RWPE2 (cell line): Measurements from ENCODE around the gene SOX12.

Source experiments
- ATAC-seq: fragments of 200-7000 bp; cut with Tn5 transposase; 3 replicates; pipeline ENCODE4 v1.9.1; 2021; ENCODE audit warnings: low read depth
- DNase-seq: peaks from one replicate; pipeline ENCODE4 v3.0.0-alpha.2; 2020; ENCODE audit warnings: low spot score
- H3K27ac ChIP-seq: fragments of 450-650 bp; 2 replicates; pipeline ENCODE4 v1.5.1; 2017; ENCODE audit warnings: mild to moderate bottlenecking; ENCODE audit not compliant: poor library complexity, severe bottlenecking
- H3K27me3 ChIP-seq: fragments of 250-450 bp; sonication (Bioruptor Pico); 2 replicates; pipeline ENCODE4 v1.5.1; 2021; ENCODE audit warnings: mild to moderate bottlenecking, moderate library complexity; ENCODE audit not compliant: insufficient read depth, poor library complexity, severe bottlenecking
- H3K36me3 ChIP-seq: fragments of 250-450 bp; sonication (Bioruptor Pico); 2 replicates; pipeline ENCODE4 v1.5.1; 2020; ENCODE audit warnings: low read depth, mild to moderate bottlenecking, moderate library complexity
- H3K4me1 ChIP-seq: fragments of 250-450 bp; sonication (Bioruptor Pico); 2 replicates; pipeline ENCODE4 v1.5.1; 2021; ENCODE audit warnings: mild to moderate bottlenecking, moderate library complexity; ENCODE audit not compliant: insufficient read depth, poor library complexity, severe bottlenecking
- H3K4me3 ChIP-seq: fragments of 250-450 bp; sonication (Bioruptor Pico); 2 replicates; pipeline ENCODE4 v1.5.1; 2021; ENCODE audit warnings: mild to moderate bottlenecking, moderate library complexity; ENCODE audit not compliant: severe bottlenecking
- H3K9me3 ChIP-seq: fragments of 250-450 bp; sonication (Bioruptor Pico); 2 replicates; pipeline ENCODE4 v1.5.1; 2021; ENCODE audit warnings: mild to moderate bottlenecking, moderate library complexity; ENCODE audit not compliant: severe bottlenecking
- TF ChIP-seq, protein P1 (sequence below): fragments of 450-650 bp; IDR thresholded peaks from one replicate; pipeline ENCODE4 v1.5.1; 2017; ENCODE audit warnings: mild to moderate bottlenecking, moderate library complexity; ENCODE audit not compliant: poor library complexity, severe bottlenecking

SOX12 gene

GRCh38 chr20:309306-309840 is 16.0 kb upstream of the SOX12 start:
- H3K27me3 ChIP-seq = no peaks in the 10 kb centered on the region
- no peak overlapping the region for H3K4me3 ChIP-seq
- ATAC-seq (no peak), DNase-seq (no peak)
- H3K4me1 ChIP-seq = peaks cover 27% of the 10 kb centered on the region
- no peaks in the 10 kb centered on the region for H3K9me3 ChIP-seq
- peak overlapping the region; percentile 72 for H3K27ac ChIP-seq
- H3K36me3 ChIP-seq = no peaks in the 10 kb centered on the region
- TF ChIP-seq, protein P1, sequence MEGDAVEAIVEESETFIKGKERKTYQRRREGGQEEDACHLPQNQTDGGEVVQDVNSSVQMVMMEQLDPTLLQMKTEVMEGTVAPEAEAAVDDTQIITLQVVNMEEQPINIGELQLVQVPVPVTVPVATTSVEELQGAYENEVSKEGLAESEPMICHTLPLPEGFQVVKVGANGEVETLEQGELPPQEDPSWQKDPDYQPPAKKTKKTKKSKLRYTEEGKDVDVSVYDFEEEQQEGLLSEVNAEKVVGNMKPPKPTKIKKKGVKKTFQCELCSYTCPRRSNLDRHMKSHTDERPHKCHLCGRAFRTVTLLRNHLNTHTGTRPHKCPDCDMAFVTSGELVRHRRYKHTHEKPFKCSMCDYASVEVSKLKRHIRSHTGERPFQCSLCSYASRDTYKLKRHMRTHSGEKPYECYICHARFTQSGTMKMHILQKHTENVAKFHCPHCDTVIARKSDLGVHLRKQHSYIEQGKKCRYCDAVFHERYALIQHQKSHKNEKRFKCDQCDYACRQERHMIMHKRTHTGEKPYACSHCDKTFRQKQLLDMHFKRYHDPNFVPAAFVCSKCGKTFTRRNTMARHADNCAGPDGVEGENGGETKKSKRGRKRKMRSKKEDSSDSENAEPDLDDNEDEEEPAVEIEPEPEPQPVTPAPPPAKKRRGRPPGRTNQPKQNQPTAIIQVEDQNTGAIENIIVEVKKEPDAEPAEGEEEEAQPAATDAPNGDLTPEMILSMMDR = no peak

GRCh38 chr20:309841-310644 is 15.3 kb upstream of the SOX12 start:
- ATAC-seq = peak; percentile 86

GRCh38 chr20:310645-311044 is 14.7 kb upstream of the SOX12 start:
- no peak for DNase-seq
- TF ChIP-seq, protein P1 = no peak
- H3K4me3 ChIP-seq = no peak overlapping the region
- H3K27ac ChIP-seq = peak overlapping the region; percentile 72
- H3K36me3 ChIP-seq = no peaks in the 10 kb centered on the region
- H3K4me1 ChIP-seq = peaks cover 29% of the 10 kb centered on the region
- H3K9me3 ChIP-seq = no peaks in the 10 kb centered on the region
- no peaks in the 10 kb centered on the region for H3K27me3 ChIP-seq
- no peak for ATAC-seq

More at GRCh38 chr20:309841-310644, 15.3 kb upstream of the SOX12 start:
- peak overlapping the region; percentile 72 for H3K27ac ChIP-seq
- no peaks in the 10 kb centered on the region for H3K9me3 ChIP-seq
- no peaks in the 10 kb centered on the region for H3K36me3 ChIP-seq
- H3K4me3 ChIP-seq = peak overlapping the region; percentile 21
- H3K27me3 ChIP-seq = no peaks in the 10 kb centered on the region
- TF ChIP-seq, protein P1 = no peak
- H3K4me1 ChIP-seq = peaks cover 29% of the 10 kb centered on the region
- DNase-seq = peak; percentile 96

GRCh38 chr20:311609-312008 is 13.7 kb upstream of the SOX12 start:
- H3K27me3 ChIP-seq = no peaks in the 10 kb centered on the region
- no peak overlapping the region for H3K4me3 ChIP-seq
- TF ChIP-seq, protein P1 = no peak
- ATAC-seq (no peak), DNase-seq (no peak)
- H3K36me3 ChIP-seq = no peaks in the 10 kb centered on the region
- no peaks in the 10 kb centered on the region for H3K9me3 ChIP-seq
- no peak overlapping the region for H3K27ac ChIP-seq
- peaks cover 29% of the 10 kb centered on the region for H3K4me1 ChIP-seq

DNA sequence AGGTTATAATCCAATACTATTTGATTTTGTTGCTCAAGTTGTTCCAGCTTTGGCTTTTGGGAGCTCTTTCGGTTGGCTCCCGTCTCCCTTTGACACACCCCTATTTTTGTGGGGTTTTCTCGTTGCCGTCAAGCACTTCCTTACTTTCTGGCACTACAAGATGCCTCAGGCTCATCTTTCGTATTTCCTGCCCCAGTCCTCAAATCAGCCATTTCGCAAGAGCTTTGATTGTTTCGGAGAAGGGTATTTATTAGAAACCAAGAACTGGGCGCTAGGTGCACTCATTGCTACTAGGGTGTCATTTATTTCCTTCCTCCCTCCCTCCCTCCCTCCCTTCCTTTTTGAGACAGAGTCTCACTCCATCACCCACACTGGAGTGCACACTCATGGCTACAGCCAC is 13.3 kb upstream of the SOX12 start:
- TF ChIP-seq, protein P1 = no peak
- peaks cover 29% of the 10 kb centered on the region for H3K4me1 ChIP-seq
- no peaks in the 10 kb centered on the region for H3K27me3 ChIP-seq
- no peak overlapping the region for H3K27ac ChIP-seq
- ATAC-seq = no peak
- no peak for DNase-seq
- H3K4me3 ChIP-seq = no peak overlapping the region
- no peaks in the 10 kb centered on the region for H3K9me3 ChIP-seq
- no peaks in the 10 kb centered on the region for H3K36me3 ChIP-seq
